HEK293 (cell line): ENCODE data around the gene RPL10A.
A peak's percentile ranks its signal among the peaks of the same experiment; 100 is the strongest.

Experiments
- CTCF ChIA-PET: fragments of 350-600 bp; formaldehyde crosslinking; extraction: SDS; loops from one replicate; lab custom pipeline; 2021; ENCODE audit warnings: antibody characterized with exemption; lab: Yijun Ruan, JAX
- POLR2A ChIA-PET: fragments of 300-600 bp; formaldehyde crosslinking; extraction: SDS; loops from one replicate; lab custom pipeline; 2020; ENCODE audit warnings: antibody characterized with exemption, inconsistent platforms; lab: Yijun Ruan, JAX
- H3K27ac ChIP-seq: fragments of 200-500 bp; sonication (Bioruptor generic); 2 replicates; pipeline ENCODE4 v1.5.1; 2014; ENCODE audit warnings: low read depth, low read length, control low read depth, inconsistent platforms; ENCODE audit errors: extremely low read depth
- H3K36me3 ChIP-seq, 2 experiments: fragments of 200-500 bp in 1 of 2; sonication (Bioruptor generic) in 1 of 2; 1 replicate in 1 of 2; 2 replicates in 1 of 2; pipeline ENCODE4 v1.5.1; 2014 to 2017; ENCODE audit warnings: inconsistent platforms in 2 of 2, low read length in 2 of 2; ENCODE audit not compliant: control insufficient read depth in 2 of 2, insufficient read depth in 1 of 2
- H3K4me1 ChIP-seq: fragments of 200-500 bp; sonication (Bioruptor generic); 2 replicates; pipeline ENCODE4 v1.5.1; 2014; ENCODE audit warnings: mild to moderate bottlenecking, low read length, inconsistent platforms; ENCODE audit not compliant: control insufficient read depth, insufficient read depth
- H3K4me3 ChIP-seq: 2 replicates; pipeline ENCODE4 v1.5.1; 2011; ENCODE audit warnings: low read depth, mild to moderate bottlenecking, control low read depth, low read length, moderate library complexity
- H3K9me3 ChIP-seq: fragments of 200-500 bp; sonication (Bioruptor generic); 2 replicates; pipeline ENCODE4 v1.5.1; 2014; ENCODE audit warnings: low read depth, low read length, inconsistent platforms; ENCODE audit not compliant: control insufficient read depth, insufficient read depth
- ATF2 ChIP-seq: fragments of 450-650 bp; formaldehyde crosslinking; IDR thresholded peaks from 2 replicates; pipeline ENCODE4 v1.5.1; 2016; ENCODE audit warnings: missing biosample characterization, missing genetic modification characterization, low read depth
- BCL11A ChIP-seq: fragments of 450-650 bp; formaldehyde crosslinking; IDR thresholded peaks from 2 replicates; pipeline ENCODE4 v1.5.1; 2016; ENCODE audit warnings: low read depth, missing biosample characterization, missing genetic modification characterization
- CTCF ChIP-seq: fragments of 450-650 bp; formaldehyde crosslinking; IDR thresholded peaks from 2 replicates; pipeline ENCODE4 v1.5.1; 2016; ENCODE audit warnings: missing biosample characterization, missing genetic modification characterization
- EGR2 ChIP-seq: fragments of 450-650 bp; formaldehyde crosslinking; IDR thresholded peaks from 2 replicates; pipeline ENCODE4 v1.5.1; 2016; ENCODE audit warnings: low read depth, missing biosample characterization, missing genetic modification characterization
- GLI2 ChIP-seq: fragments of 450-650 bp; formaldehyde crosslinking; IDR thresholded peaks from 2 replicates; pipeline ENCODE4; 2017; ENCODE audit warnings: missing biosample characterization, missing genetic modification characterization, low read depth, borderline replicate concordance
- HOXC10 ChIP-seq: sonication (generic); formaldehyde crosslinking; IDR thresholded peaks from 2 replicates; pipeline ENCODE4 v1.8.1; 2023; ENCODE audit warnings: mild to moderate bottlenecking, missing genetic modification reagents
- PRDM4 ChIP-seq: fragments of 450-650 bp; formaldehyde crosslinking; IDR thresholded peaks from 2 replicates; pipeline ENCODE4 v1.5.1; 2017; ENCODE audit warnings: missing biosample characterization, missing genetic modification characterization
- YY1 ChIP-seq: fragments of 450-650 bp; formaldehyde crosslinking; IDR thresholded peaks from 2 replicates; pipeline ENCODE4 v1.5.1; 2018; ENCODE audit warnings: missing biosample characterization, missing genetic modification characterization
- ZBTB49 ChIP-seq: fragments of 450-650 bp; formaldehyde crosslinking; IDR thresholded peaks from 2 replicates; pipeline ENCODE4 v1.5.1; 2016; ENCODE audit warnings: missing biosample characterization, missing genetic modification characterization, low read depth
- ZBTB7A ChIP-seq: fragments of 450-650 bp; formaldehyde crosslinking; IDR thresholded peaks from 2 replicates; pipeline ENCODE4 v1.5.1; 2016; ENCODE audit warnings: low read depth, missing biosample characterization, missing genetic modification characterization
- ZNF112 ChIP-seq: fragments of 450-650 bp; formaldehyde crosslinking; IDR thresholded peaks from 2 replicates; pipeline ENCODE4 v1.5.0; 2017; ENCODE audit warnings: missing biosample characterization, missing genetic modification characterization
- ZNF202 ChIP-seq: fragments of 450-650 bp; formaldehyde crosslinking; IDR thresholded peaks from 2 replicates; pipeline ENCODE4 v1.5.1; 2016; ENCODE audit warnings: missing biosample characterization, missing genetic modification characterization, borderline replicate concordance
- ZNF23 ChIP-seq: fragments of 450-650 bp; formaldehyde crosslinking; IDR thresholded peaks from 2 replicates; pipeline ENCODE4 v1.5.1; 2016; ENCODE audit warnings: missing biosample characterization, missing genetic modification characterization, borderline replicate concordance
- ZNF292 ChIP-seq: fragments of 450-650 bp; formaldehyde crosslinking; IDR thresholded peaks from 2 replicates; pipeline ENCODE4 v1.5.1; 2016; ENCODE audit warnings: low read depth, missing biosample characterization, missing genetic modification characterization, borderline replicate concordance
- ZNF324 ChIP-seq: fragments of 450-650 bp; formaldehyde crosslinking; IDR thresholded peaks from 2 replicates; pipeline ENCODE4 v1.5.1; 2016; ENCODE audit warnings: missing biosample characterization, missing genetic modification characterization
- ZNF433 ChIP-seq: fragments of 450-650 bp; formaldehyde crosslinking; IDR thresholded peaks from 2 replicates; pipeline ENCODE4 v1.5.1; 2016; ENCODE audit warnings: missing biosample characterization, missing genetic modification characterization, low read depth
- ZNF473 ChIP-seq: fragments of 450-650 bp; formaldehyde crosslinking; IDR thresholded peaks from 2 replicates; pipeline ENCODE4 v1.5.1; 2017; ENCODE audit warnings: missing biosample characterization, missing genetic modification characterization
- ZNF510 ChIP-seq: fragments of 450-650 bp; formaldehyde crosslinking; IDR thresholded peaks from 2 replicates; pipeline ENCODE4 v1.5.1; 2018; ENCODE audit warnings: mild to moderate bottlenecking, missing genetic modification characterization, missing biosample characterization; ENCODE audit not compliant: insufficient replicate concordance
- ZNF529 ChIP-seq: fragments of 450-650 bp; formaldehyde crosslinking; IDR thresholded peaks from 2 replicates; pipeline ENCODE4 v1.5.1; 2017; ENCODE audit warnings: missing genetic modification characterization, missing biosample characterization; ENCODE audit not compliant: insufficient replicate concordance
- ZNF555 ChIP-seq: fragments of 450-650 bp; formaldehyde crosslinking; conservative IDR thresholded peaks from 2 replicates; pipeline ENCODE4 v1.5.1; 2017; ENCODE audit warnings: missing biosample characterization, mild to moderate bottlenecking, missing genetic modification characterization, inconsistent platforms
- ZNF610 ChIP-seq: fragments of 450-650 bp; formaldehyde crosslinking; IDR thresholded peaks from 2 replicates; pipeline ENCODE4 v1.5.1; 2016; ENCODE audit warnings: missing biosample characterization, missing genetic modification characterization, borderline replicate concordance
- ZNF623 ChIP-seq: fragments of 450-650 bp; formaldehyde crosslinking; IDR thresholded peaks from 2 replicates; pipeline ENCODE4 v1.5.1; 2016; ENCODE audit warnings: missing biosample characterization, missing genetic modification characterization
- ZNF626 ChIP-seq: fragments of 450-650 bp; sonication (Bioruptor Pico); formaldehyde crosslinking; IDR thresholded peaks from 2 replicates; pipeline ENCODE4 v1.5.1; 2018; ENCODE audit warnings: missing biosample characterization, missing genetic modification characterization, inconsistent platforms
- ZNF629 ChIP-seq: fragments of 450-650 bp; formaldehyde crosslinking; IDR thresholded peaks from 2 replicates; pipeline ENCODE4 v1.5.1; 2017; ENCODE audit warnings: missing biosample characterization, missing genetic modification characterization
- ZNF701 ChIP-seq: fragments of 450-650 bp; formaldehyde crosslinking; IDR thresholded peaks from 2 replicates; pipeline ENCODE4 v1.5.1; 2016; ENCODE audit warnings: missing biosample characterization, missing genetic modification characterization
- ZNF704 ChIP-seq: fragments of 450-650 bp; formaldehyde crosslinking; IDR thresholded peaks from 2 replicates; pipeline ENCODE4 v1.5.1; 2016; ENCODE audit warnings: missing biosample characterization, missing genetic modification characterization
- ZNF707 ChIP-seq: fragments of 450-650 bp; formaldehyde crosslinking; IDR thresholded peaks from 2 replicates; pipeline ENCODE4 v1.5.1; 2016; ENCODE audit warnings: missing biosample characterization, missing genetic modification characterization
- ZNF837 ChIP-seq: fragments of 450-650 bp; formaldehyde crosslinking; IDR thresholded peaks from 2 replicates; pipeline ENCODE4 v1.5.1; 2016; ENCODE audit warnings: missing biosample characterization, missing genetic modification characterization

The RPL10A gene

GRCh38 chr6:35486005-35486925, 18.1 kb downstream of the RPL10A start:
- CTCF ChIA-PET: interaction anchor here (0.6 to 1.3 kb wide), 7 partner anchors 9 to 145 kb away, joined by 3 to 8 read pairs (median 4); partner anchors contain the start of genes RPL10A and TEAD3
- POLR2A ChIA-PET: interaction anchor here (0.6 to 15.4 kb wide), 5 partner anchors 8 to 164 kb away, joined by 3 to 198 read pairs (median 6); partner anchors contain the start of genes RPL10A and TEAD3
- Histone ChIP-seq H3K9me3 (no peaks in the 10 kb centered on the region), H3K36me3 (peaks cover 0 to 13% of the 10 kb centered on the region in 2 experiments; a peak in 1 of 3 replicates), H3K27ac (no peak overlapping the region), H3K4me3 (peak overlapping the region; percentile 26), H3K4me1 (peaks cover 15% of the 10 kb centered on the region)
- TF ChIP-seq ZNF610 (tag by site-specific recombination): no peak
- peak; percentile 51; the same call in 1 of the 2 replicates for TF ChIP-seq EGR2 (tag by site-specific recombination)
- TF ChIP-seq YY1 (tag by site-specific recombination): no peak
- no peak for TF ChIP-seq ZNF626 (tag by site-specific recombination)
- 0 out of 2 replicates have a peak, but pooled peaks have one; percentile 30 for TF ChIP-seq PRDM4 (tag by site-specific recombination)
- no peak for TF ChIP-seq ZNF23 (tag by site-specific recombination)
- TF ChIP-seq ZNF324 (tag by site-specific recombination): no peak
- TF ChIP-seq ZNF629 (tag by site-specific recombination): no peak
- TF ChIP-seq GLI2 (tag by site-specific recombination): no peak
- TF ChIP-seq ATF2: no peak
- TF ChIP-seq BCL11A: no peak
- no peak for TF ChIP-seq ZNF704 (tag by site-specific recombination)
- TF ChIP-seq ZNF623 (tag by site-specific recombination): no peak
- TF ChIP-seq ZNF433 (tag by site-specific recombination): no peak
- no peak for TF ChIP-seq ZBTB7A (tag by site-specific recombination)
- no peak for TF ChIP-seq ZNF202 (tag by site-specific recombination)
- TF ChIP-seq ZNF701 (tag by site-specific recombination): no peak
- 0 out of 2 replicates have a peak, but pooled peaks have one; percentile 45 for TF ChIP-seq HOXC10
- no peak for TF ChIP-seq ZNF473 (tag by site-specific recombination)
- TF ChIP-seq ZNF555 (tag by site-specific recombination): no peak
- no peak for TF ChIP-seq CTCF (tag by site-specific recombination)
- no peak for TF ChIP-seq ZNF837 (tag by site-specific recombination)
- TF ChIP-seq ZNF510 (tag by site-specific recombination): no peak
- no peak for TF ChIP-seq ZBTB49 (tag by site-specific recombination)
- TF ChIP-seq ZNF707: no peak
- no peak for TF ChIP-seq ZNF529 (tag by site-specific recombination)
- no peak for TF ChIP-seq ZNF112 (tag by site-specific recombination)
- no peak for TF ChIP-seq ZNF292 (tag by site-specific recombination)
